Stimulated activated naive CD4-positive, alpha-beta T cell treated with Interleukin-2 at 50 U/mL for 16 hours (primary cell): ENCODE results near the gene SIX6.

ENCODE experiments used
- DNase-seq: peaks from one replicate; lab custom pipeline; 2025; lab: John Stamatoyannopoulos, UW

Gene SIX6

DNA sequence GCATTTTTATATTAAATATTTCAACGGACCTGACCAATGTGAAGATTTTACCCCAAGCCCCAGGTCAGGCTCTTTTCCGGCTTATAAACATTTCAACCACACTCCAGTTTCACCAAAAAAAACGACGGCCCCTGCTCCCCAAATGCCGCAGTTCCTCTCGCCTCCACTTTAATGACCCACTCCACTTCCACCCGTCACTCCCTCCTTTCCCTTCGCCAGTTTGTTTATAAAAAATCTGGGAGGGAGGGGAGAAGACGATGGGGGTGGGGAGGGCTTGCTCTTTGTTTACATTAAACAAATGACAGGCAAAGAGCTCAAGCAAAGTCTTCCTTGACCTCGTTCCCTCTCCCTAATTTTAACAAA, 5.4 kb downstream of the SIX6 start:
- DNase-seq: no peak

DNA sequence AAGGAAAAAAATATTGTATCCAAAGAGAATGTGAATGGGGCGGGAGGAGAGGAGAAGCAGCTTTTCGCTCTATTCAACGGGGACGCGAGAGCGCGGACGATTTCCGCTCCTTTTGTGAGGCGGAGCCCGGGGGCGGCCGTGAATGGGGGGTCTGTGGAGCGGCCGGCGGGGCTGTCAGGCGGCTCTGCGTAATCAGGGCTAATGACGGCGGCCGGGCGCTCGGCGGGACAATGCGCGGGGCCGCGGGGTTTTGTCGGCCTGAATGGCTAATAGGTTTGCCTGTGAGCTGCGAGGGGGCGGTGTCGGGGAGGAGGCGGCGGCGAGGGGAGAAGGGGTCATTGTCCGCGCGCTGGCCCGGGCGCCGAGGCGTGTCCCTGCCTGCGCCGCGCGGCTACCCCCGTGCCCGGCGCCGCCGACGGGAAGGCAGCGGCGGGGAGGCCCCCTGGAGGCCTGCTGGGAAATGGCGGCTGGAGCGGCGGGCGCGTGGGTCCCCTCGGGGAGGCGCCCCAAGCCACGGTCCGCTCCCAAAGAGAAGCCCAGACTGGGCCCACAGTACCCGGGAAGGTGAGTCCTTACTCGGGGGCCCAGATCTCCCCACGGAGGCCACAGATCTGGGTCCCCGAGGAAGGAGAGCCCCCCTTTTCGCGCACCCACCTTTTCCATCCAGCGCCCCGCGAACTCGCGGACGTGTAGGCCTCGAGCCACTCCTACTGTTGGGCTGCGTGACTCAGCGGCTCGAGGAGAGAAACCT, 6.0 kb downstream of the SIX6 start:
- DNase-seq: no peak

DNA sequence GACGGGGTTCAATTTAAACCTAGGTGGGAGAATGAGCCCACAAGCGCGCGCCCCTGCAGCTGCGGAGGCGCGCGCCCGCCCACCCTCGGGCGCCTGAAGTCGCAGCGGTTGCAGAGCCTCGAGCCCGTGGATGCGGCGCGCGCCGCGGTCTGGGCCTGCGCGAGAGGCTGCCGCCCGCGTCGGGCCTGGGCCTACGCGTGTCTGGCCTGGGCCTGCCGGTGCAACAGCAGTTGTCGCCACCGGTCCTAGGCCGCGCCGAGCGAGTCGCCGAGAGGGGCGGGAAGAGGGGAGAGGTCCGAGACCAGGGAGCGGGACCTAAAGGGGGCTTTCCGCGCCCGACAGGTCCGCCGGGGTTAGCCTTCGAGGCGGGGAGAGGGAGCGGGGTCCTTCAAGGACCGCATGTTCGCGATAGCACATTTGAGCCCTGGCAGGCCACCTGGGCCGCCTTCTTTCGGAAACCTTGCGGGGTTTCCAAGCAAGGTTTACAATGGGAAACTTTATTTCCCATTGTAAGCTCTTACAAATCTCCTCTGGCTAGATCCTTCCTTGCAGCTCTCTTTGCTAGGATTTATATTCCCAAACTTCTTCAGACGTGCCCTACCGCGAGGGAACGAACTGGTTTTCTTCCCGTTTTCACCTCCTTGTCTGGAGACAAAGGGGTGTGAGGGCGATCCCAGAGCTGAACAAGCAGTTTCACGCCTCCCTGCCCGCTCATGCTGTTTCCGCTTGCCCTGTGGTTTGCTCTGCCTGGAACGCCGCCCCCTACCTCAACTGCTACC, 6.8 kb downstream of the SIX6 start:
- DNase-seq: no peak

DNA sequence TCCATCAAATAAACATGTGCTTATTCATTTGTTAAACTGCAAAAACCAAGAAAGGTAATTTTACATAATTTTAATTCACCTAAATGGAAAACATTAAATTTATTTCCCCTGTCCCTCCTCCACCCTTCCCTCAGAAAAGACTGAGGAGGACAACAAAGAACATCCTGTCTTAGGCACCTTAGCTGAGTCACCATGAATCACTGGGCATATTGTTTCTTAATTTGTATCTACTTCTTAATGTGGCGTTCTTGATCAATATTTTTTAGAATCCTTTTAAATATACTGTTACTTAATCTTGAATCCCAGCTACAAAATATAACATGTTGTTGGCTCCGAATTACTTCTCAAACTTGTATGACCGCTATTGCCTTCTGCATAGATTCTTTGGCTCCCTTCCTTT, 23.5 kb downstream of the SIX6 start:
- DNase-seq: no peak

DNA sequence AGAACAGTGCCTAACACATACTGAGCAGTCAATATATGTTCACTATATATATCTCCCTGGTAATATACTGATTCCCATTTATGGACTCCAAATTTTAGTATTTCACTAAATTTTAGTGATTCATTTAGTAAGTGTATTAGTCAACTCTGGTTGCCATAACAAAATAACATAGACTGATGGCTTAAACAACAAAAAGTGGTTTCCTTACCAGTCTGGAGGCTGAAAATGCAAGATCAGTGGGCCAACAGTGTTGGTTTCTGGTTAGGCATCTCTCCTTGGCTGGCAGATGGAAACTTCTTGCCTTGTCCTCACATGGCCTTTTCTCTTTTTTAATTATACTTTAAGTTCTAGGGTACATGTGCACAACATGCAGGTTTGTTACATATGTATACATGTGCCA, 28.7 kb downstream of the SIX6 start:
- no peak for DNase-seq

DNA sequence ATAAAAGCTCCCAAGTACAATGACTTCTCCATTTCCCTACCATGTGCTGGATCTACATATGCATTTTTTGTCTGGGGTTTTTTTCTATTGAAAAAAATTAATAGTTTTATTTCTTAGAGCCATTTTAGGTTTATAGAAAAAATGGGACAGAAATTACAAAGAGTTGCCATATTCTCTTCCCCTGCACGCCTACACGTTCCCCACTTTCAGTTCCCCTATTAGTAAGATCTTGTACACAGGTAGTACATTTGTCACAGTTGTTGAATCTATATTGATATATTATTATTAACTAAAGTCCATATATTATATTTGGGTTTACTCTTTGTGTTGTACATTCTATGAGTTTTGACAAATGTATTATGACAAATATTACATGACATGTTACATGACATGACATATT, 35.7 kb downstream of the SIX6 start:
- DNase-seq: no peak

DNA sequence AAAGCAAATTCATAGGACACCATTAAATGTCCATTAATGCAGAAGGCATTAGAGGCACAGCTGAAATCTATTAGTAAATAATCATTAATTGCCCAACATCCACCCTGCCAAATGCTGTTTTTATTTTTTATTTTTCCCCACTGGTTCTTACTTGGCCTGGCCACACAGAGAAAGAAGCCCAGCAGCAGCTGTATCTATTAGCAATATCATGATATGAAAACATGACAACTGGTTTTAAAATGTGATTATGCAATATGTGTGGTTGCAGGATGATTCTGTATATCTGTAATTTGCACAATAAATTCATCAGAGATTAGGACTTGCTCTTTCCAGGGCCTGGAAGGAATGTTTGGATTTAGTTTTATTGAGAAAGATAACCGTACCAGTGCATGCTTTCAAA, 44.9 kb downstream of the SIX6 start:
- DNase-seq: no peak

DNA sequence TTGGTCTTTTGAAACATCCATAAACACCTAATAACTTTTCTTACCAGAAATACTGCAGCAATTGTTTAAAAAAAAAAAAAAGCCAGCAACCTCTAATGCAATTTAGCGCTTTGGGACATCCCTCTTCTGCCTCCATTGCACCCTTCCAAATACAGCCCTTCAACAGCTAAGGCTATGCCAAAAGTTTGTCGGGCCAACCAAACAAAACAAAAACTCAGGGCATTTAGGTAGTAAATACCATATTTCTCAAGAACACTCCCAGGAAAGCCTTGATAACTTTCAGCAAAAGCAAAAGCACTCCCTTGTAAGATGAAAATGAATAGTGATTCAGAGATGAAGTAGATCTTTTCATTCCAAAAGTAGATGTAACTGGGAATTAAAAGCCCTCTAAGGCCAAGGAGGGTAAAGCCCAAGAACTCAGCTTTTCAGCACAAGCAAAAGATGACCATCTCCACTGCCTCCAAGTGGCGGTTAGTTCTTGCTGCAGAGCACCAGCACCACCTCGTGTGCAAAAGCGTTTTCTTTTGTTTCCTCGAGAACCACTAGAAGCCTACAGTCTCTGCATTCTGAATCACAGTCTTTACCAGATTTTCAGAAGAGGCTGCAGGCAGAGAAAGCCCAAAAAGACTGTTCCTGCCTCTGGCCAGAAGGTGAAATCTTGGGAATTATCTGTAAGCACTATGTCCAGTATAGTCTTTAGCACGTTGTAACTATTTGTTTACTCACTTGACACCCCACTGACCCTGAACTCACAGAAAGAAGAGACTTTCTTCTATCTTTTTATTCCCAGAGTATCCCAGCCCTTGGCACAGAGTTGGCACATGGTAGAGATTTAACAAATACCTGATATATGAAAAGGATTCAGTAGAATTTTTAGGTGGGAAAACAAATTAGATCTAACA, 53.1 kb downstream of the SIX6 start:
- no peak for DNase-seq
